Measurements from ENCODE around the gene RGS6. TPM values are rescaled to one million over a fixed set of nuclear protein-coding genes. Genes with fewer than 3 reads are reported as not detected.

The RGS6 gene
- total RNA-seq, 1 donor = 2.5 TPM

DNA sequence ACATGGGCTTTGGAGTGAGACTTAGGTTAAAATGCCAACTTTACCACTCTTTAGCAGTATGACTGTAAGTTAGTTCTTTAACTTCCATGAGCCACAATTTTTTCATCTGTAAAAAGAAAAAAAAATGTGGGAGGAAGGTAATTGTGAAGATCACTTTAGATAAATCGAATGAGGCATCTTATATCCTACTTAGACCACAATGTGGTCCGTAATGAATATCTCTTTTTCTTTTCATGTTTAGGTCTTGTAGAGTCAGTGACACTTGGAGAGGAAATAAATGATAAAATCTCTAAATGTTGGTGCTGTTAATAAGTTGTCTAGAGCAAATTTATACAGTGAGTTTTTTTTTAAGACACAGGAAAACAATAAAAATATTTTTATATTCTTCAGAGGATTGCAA, 34.3 kb downstream of the RGS6 start:
- H3K4me3 ChIP-seq (ENCODE audit: low read length) = no peak overlapping the region
- H3K27me3 ChIP-seq (ENCODE audit: insufficient read depth, low read length) = no peaks in the 10 kb centered on the region
- H3K4me1 ChIP-seq (ENCODE audit: insufficient read depth, low read length) = no peaks in the 10 kb centered on the region
- no peaks in the 10 kb centered on the region for H3K9me3 ChIP-seq (ENCODE audit: low read depth, low read length)

DNA sequence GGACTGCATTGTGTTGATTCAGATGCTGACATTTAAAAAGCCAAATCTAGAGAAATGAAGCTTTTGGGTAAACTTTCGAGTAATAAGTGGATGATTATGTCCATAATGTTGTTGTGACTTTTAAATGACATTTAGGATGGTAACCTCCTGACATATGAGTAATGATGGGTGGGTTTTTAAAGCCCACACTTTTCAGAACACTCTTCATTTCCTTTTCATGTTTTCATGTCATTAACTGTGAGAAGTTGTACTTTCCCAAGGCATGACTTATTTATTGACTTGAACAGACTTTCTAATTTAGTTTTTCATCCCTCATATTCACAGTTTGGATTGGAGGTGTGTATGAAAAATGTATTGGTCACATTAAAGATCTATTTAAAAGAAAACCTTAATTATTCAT, 35.5 kb downstream of the RGS6 start:
- Histone ChIP-seq H3K9me3 (ENCODE audit: low read depth, low read length) (no peaks in the 10 kb centered on the region), H3K4me1 (ENCODE audit: insufficient read depth, low read length) (no peaks in the 10 kb centered on the region), H3K27me3 (ENCODE audit: insufficient read depth, low read length) (no peaks in the 10 kb centered on the region), H3K4me3 (ENCODE audit: low read length) (no peak overlapping the region)

DNA sequence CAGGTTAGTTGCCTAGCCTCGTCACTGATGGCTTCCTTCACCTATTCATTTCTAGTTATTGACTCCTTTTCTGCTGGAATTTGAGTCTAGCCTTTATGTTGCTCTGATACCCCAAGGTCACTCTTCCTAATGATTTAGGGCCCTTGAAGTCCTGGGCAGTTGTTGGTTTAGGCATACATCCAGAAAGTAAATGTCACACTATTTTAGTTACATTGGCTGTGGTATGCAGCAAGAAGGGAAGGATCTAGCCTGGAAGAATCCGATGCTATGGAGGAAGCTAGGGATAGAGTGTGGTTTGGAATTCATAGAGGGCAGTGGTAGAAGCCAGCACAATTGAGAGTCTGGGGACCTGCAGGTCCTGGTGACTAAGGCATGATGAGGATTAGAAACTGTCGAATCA, 38.0 kb downstream of the RGS6 start:
- no peak overlapping the region for H3K4me3 ChIP-seq (ENCODE audit: low read length)
- H3K27me3 ChIP-seq (ENCODE audit: insufficient read depth, low read length) = no peaks in the 10 kb centered on the region
- H3K9me3 ChIP-seq (ENCODE audit: low read depth, low read length) = no peaks in the 10 kb centered on the region
- no peaks in the 10 kb centered on the region for H3K4me1 ChIP-seq (ENCODE audit: insufficient read depth, low read length)

DNA sequence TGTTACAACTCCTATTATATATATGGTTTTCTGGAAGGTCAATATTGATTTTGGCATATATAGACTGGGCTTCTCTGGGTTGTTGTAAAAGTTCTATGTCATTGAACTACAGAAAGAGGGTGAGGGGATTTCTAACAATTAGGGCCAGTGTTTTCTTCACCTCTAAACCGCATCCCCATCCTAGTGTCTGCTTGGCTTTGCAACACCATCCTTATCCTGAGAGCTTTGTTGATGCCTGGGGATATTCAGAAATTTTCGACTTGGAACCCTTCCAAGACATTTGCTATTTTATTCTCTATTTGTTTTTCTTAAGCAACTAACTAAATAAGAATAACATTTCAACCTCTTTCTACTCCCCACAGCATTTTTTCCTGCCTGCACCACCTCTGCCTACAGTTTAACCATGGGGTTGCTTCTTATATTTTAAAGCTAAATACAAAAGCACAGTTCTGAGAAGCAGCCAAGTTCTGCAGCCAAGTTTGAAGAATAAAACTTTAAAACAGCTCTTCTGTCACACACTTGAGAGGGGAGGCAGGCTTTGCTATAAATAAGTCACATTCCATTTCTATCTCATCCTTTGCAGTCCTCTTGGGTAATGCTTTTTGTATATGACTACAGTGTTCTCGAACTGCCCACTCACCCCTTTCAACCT, 53.4 kb downstream of the RGS6 start:
- no peaks in the 10 kb centered on the region for H3K4me1 ChIP-seq (ENCODE audit: insufficient read depth, low read length)
- H3K27me3 ChIP-seq (ENCODE audit: insufficient read depth, low read length) = no peaks in the 10 kb centered on the region
- no peaks in the 10 kb centered on the region for H3K9me3 ChIP-seq (ENCODE audit: low read depth, low read length)
- no peak overlapping the region for H3K4me3 ChIP-seq (ENCODE audit: low read length)

DNA sequence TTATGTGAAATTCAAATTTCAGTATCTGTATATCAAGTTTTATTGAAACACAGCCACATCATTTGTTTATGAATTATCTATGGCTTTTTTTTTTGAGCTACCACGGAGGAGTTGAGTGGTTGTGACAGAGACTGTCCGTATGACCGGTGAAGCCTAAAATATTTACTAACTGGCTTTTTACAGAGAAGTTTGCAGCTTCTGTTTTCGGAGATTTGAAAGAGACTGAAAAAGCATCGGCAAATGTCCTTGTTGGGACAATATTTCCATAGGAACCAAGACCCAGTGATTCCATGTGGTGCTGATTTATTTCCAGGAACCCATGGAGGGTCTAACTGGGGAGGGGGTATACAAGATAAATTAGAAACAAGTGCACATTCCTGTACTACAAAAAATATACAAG, 56.2 kb downstream of the RGS6 start:
- H3K9me3 ChIP-seq (ENCODE audit: low read depth, low read length) = no peaks in the 10 kb centered on the region
- H3K4me3 ChIP-seq (ENCODE audit: low read length) = no peak overlapping the region
- no peaks in the 10 kb centered on the region for H3K27me3 ChIP-seq (ENCODE audit: insufficient read depth, low read length)
- H3K4me1 ChIP-seq (ENCODE audit: insufficient read depth, low read length) = no peaks in the 10 kb centered on the region

DNA sequence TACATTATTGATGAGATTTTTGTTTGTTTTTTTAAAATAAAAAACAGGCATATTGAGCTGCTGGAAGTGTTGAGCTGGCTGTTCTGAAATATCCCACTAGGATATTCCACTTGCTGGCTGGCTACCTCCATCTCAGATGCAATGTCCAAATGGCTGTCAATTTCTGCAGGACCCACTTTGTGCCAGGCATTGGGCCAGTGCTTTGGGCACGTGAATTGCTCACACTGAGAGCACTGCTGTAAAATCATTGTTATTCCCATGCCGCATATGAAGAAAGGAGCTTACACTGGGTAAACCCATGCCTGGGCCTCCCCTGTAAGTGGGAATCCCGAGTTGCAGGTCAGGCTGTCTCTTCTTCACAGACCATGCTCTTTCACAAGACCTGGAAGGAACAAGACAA, 56.7 kb downstream of the RGS6 start:
- Histone ChIP-seq H3K27me3 (ENCODE audit: insufficient read depth, low read length) (no peaks in the 10 kb centered on the region), H3K4me3 (ENCODE audit: low read length) (no peak overlapping the region), H3K4me1 (ENCODE audit: insufficient read depth, low read length) (no peaks in the 10 kb centered on the region), H3K9me3 (ENCODE audit: low read depth, low read length) (no peaks in the 10 kb centered on the region)

DNA sequence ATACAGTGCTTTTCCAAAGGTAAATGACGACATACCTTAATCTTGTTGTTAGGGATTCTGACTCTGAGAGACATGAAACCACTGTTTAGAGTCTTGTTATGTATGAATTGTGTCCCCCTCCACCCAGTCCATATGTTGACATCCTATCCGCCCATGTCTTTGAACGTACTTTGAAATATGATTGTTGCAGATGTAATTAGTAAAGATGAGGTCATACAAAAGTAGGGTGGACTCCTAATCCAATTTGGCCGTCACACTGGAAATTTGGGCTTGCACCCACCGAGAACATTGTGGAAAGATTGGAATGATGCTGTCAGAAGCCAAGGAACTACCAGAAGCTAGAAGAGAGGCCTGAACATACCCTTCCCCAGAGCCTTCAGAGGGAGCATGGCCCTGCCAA, 62.2 kb downstream of the RGS6 start:
- Histone ChIP-seq H3K4me3 (ENCODE audit: low read length) (no peak overlapping the region), H3K9me3 (ENCODE audit: low read depth, low read length) (no peaks in the 10 kb centered on the region), H3K4me1 (ENCODE audit: insufficient read depth, low read length) (no peaks in the 10 kb centered on the region), H3K27me3 (ENCODE audit: insufficient read depth, low read length) (no peaks in the 10 kb centered on the region)

DNA sequence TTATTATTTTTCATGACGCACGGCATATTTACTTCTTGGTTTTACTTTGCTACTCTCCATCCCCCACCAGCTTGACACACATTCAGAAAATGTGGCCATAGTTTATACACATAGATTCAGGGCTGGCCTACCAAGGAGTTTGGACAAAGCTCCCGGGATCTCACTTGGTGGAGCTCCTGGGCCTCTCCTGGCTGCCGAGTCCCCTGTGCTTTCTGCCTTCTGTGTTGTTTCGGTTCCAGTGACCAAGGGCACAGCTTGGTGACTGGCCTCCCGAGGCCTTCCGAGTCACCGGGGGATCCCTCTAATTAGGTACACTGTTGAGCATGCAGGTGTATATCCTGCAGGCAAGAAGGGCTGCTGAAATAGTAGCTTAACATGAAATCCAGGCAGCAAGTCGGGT, 63.5 kb downstream of the RGS6 start:
- Histone ChIP-seq H3K4me3 (ENCODE audit: low read length) (no peak overlapping the region), H3K27me3 (ENCODE audit: insufficient read depth, low read length) (no peaks in the 10 kb centered on the region), H3K9me3 (ENCODE audit: low read depth, low read length) (no peaks in the 10 kb centered on the region), H3K4me1 (ENCODE audit: insufficient read depth, low read length) (no peaks in the 10 kb centered on the region)

DNA sequence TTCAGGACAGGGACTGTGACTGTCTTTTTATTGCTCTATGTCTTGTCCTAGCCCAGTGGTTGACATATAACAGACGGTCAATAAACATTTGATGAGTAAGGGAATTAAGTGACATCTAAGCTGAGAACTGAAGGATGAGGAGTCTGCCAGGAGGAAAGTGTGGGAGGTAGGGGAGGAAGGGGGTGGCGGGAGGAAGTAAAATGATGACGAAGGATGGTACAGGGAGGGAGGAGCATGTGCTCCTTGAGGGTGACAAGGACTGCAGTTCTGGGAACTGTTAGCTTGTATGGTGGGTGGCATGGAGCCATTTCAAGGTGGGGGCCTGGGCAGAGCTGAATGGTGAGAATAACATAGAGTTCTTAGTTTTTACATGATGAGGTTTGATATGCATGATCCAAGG, 64.4 kb downstream of the RGS6 start:
- no peaks in the 10 kb centered on the region for H3K4me1 ChIP-seq (ENCODE audit: insufficient read depth, low read length)
- no peaks in the 10 kb centered on the region for H3K27me3 ChIP-seq (ENCODE audit: insufficient read depth, low read length)
- no peak overlapping the region for H3K4me3 ChIP-seq (ENCODE audit: low read length)
- H3K9me3 ChIP-seq (ENCODE audit: low read depth, low read length) = no peaks in the 10 kb centered on the region

DNA sequence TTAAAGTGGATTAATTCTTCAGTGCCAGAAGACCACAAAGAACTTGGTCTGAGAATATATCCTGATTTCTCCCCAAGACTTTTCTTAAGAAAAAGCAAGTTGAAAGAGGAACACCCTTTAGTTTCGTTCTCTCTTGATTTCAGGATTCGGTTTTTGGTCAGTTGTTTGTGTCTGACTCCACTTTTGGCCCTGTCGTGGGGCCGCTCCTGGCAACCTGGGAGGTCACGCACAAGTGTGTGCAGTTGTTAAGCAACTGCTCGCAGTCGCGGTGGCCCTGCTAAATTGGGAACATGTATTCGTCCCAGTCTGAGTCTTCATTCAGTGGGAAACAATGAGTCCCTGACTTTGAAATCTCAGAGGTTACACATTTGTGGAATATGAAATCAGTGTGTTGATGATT, 68.7 kb downstream of the RGS6 start:
- H3K27me3 ChIP-seq (ENCODE audit: insufficient read depth, low read length) = no peaks in the 10 kb centered on the region
- H3K4me1 ChIP-seq (ENCODE audit: insufficient read depth, low read length) = no peaks in the 10 kb centered on the region
- H3K9me3 ChIP-seq (ENCODE audit: low read depth, low read length) = no peaks in the 10 kb centered on the region
- no peak overlapping the region for H3K4me3 ChIP-seq (ENCODE audit: low read length)

DNA sequence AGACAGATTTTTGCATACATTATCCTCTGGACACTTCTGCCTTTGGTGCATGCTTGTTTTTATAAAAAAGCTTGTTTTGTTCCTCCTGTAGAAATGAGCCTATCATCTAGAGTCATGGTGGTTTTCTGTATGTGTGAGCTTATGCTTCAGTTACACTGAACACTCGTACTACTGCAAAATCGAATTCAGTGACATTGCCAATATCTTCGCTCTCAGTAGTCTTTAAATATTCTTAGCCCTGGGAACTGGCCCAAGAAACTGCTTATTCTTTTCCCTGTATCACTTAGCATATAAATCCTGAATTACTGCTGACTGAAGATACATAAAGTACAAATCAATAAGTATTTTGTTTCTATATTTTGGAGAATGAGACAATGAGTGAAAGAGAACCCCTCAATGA, 70.5 kb downstream of the RGS6 start:
- Histone ChIP-seq H3K4me3 (ENCODE audit: low read length) (no peak overlapping the region), H3K4me1 (ENCODE audit: insufficient read depth, low read length) (no peaks in the 10 kb centered on the region)

DNA sequence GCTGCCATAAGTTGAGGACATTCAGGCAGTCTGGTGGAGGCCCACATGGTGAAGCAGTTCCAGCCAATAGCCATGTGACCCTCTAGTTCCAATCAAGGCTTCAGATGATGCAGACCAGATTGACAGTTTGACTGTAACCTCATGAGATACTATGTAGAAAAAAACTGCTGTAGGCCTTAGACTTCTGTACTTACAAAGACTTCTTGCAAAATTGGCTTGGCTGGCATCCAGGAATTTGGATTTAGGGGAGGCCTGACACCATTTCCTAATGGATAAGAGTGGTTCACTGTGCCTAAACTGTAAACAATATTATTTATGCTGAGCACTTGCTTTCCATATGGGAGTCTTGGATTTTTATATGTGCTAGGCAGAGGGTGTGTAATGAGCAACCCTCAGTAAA, 76.4 kb downstream of the RGS6 start:
- no peaks in the 10 kb centered on the region for H3K27me3 ChIP-seq (ENCODE audit: insufficient read depth, low read length)
- no peaks in the 10 kb centered on the region for H3K9me3 ChIP-seq (ENCODE audit: low read depth, low read length)
- no peaks in the 10 kb centered on the region for H3K4me1 ChIP-seq (ENCODE audit: insufficient read depth, low read length)
- no peak overlapping the region for H3K4me3 ChIP-seq (ENCODE audit: low read length)

More for the DNA sequence above, 70.5 kb downstream of the RGS6 start:
- no peaks in the 10 kb centered on the region for H3K9me3 ChIP-seq (ENCODE audit: low read depth, low read length)
- no peaks in the 10 kb centered on the region for H3K27me3 ChIP-seq (ENCODE audit: insufficient read depth, low read length)

DNA sequence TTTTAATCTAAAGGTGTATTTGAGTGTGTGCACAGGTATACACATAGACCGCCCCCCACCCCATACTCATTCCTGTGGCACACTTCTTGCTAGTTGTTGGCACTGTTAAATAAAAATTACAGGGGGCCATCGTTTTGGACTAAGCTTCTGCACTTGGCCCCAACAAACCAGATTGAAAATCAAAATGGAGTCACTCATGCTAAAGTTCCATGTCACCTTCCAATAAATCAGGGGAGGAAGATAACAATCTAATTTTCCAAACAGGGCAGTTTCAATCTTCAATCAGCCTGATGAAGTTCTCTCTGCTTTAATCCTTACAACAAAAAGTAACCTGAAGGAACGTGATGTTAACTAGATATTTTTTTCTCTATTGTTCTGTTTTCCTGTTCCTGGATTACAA, 78.2 kb downstream of the RGS6 start:
- H3K4me3 ChIP-seq (ENCODE audit: low read length) = no peak overlapping the region
- no peaks in the 10 kb centered on the region for H3K27me3 ChIP-seq (ENCODE audit: insufficient read depth, low read length)
- no peaks in the 10 kb centered on the region for H3K4me1 ChIP-seq (ENCODE audit: insufficient read depth, low read length)
- no peaks in the 10 kb centered on the region for H3K9me3 ChIP-seq (ENCODE audit: low read depth, low read length)

DNA sequence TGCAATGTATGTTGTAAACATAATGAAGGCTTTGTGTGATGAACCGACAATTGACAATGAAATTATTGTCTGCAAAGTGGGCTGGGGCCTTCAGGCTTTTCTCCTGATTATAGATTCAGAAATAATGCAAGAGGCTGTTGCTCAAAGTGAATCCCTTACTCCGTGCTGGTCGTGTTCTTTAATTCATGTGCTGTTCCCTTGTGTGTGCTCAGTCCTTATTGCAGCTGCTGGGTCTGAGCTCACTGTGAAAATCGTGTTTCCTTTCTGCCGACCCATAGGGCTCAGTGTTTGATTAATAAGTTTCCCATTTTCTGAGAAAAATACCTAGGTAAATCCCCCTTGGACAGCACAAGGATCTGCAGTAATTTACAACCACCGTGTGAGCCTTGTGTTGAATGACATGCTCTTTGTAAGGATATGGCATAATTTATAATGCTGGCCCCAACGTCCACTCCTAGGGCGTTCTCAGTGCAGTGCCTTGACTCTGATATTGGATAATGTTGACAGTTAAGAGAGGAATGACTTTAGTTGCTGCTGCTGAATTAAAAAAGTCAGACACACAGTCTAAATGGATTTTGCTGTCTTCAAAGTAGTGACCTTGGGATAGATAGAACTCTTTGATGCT, 81.6 kb downstream of the RGS6 start:
- no peaks in the 10 kb centered on the region for H3K27me3 ChIP-seq (ENCODE audit: insufficient read depth, low read length)
- H3K4me3 ChIP-seq (ENCODE audit: low read length) = no peak overlapping the region
- H3K4me1 ChIP-seq (ENCODE audit: insufficient read depth, low read length) = no peaks in the 10 kb centered on the region
- H3K9me3 ChIP-seq (ENCODE audit: low read depth, low read length) = no peaks in the 10 kb centered on the region

DNA sequence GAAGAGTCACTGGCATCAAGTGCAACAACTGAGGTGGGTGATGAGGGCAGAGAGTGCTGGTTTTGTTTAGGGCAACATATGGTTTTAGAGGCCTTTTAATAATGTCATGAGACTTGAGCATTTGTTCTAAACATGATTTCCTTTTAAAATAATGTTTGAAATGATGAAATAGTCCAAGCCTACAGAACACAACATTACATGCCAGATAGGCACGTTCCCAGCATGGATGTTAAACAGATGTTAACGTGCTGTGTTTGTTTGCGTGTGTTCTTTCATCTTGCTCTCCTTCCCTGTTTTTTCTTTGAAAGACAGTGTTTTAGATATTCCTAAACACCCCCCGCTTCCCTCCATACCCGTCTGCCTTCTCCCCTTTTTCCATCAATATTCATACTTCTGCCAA, 82.3 kb downstream of the RGS6 start:
- no peaks in the 10 kb centered on the region for H3K4me1 ChIP-seq (ENCODE audit: insufficient read depth, low read length)
- H3K9me3 ChIP-seq (ENCODE audit: low read depth, low read length) = no peaks in the 10 kb centered on the region
- no peak overlapping the region for H3K4me3 ChIP-seq (ENCODE audit: low read length)
- no peaks in the 10 kb centered on the region for H3K27me3 ChIP-seq (ENCODE audit: insufficient read depth, low read length)

DNA sequence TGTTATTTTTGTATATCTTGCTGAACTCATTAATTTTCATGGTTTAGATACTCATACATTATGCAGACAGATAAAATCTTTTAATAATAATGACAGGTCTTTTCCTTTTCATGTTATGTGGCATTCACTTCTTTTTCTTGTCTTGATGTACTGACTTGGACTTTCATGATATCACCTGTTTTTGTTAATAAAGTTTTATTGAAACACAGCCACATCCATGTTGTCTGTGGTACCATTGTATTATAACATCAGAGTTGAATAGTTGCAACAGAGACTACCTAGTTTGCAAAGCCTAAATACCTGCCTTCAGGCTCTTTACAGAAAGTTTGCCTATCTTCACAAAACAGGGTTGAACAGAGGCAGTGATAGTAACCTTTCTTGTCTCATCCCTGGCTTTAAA, 85.1 kb downstream of the RGS6 start:
- Histone ChIP-seq H3K4me1 (ENCODE audit: insufficient read depth, low read length) (no peaks in the 10 kb centered on the region), H3K4me3 (ENCODE audit: low read length) (no peak overlapping the region), H3K9me3 (ENCODE audit: low read depth, low read length) (no peaks in the 10 kb centered on the region), H3K27me3 (ENCODE audit: insufficient read depth, low read length) (no peaks in the 10 kb centered on the region)
